GM06990 (cell line): ENCODE results near the gene PLIN4.

Experiments
- DNase-seq: peaks from one replicate; pipeline ENCODE4 v3.0.0-alpha.2; 2011; ENCODE audit not compliant: insufficient read length; ENCODE audit errors: extremely low read depth
- H3K27me3 ChIP-seq: replicated peaks from 2 replicates; pipeline ENCODE4 v1.6.0; 2011; ENCODE audit warnings: low read length; ENCODE audit not compliant: control insufficient read depth, insufficient read depth
- H3K36me3 ChIP-seq: 2 replicates; pipeline ENCODE4 v1.5.1; 2011; ENCODE audit warnings: low read length; ENCODE audit not compliant: control insufficient read depth, insufficient read depth
- H3K4me3 ChIP-seq: replicated peaks from 2 replicates; pipeline ENCODE4 v1.5.1; 2011; ENCODE audit warnings: low read depth, mild to moderate bottlenecking, control low read depth, low read length
- TF ChIP-seq, protein P1 (sequence below): IDR thresholded peaks from 2 replicates; pipeline ENCODE4 v1.5.1; 2011; ENCODE audit warnings: low read length, control low read depth, mild to moderate bottlenecking, inconsistent platforms; ENCODE audit not compliant: insufficient read depth, poor library complexity, severe bottlenecking

Gene PLIN4

GRCh38 chr19:4455719-4456475, 62.4 kb downstream of the PLIN4 start:
- peaks cover 17% of the 10 kb centered on the region for H3K36me3 ChIP-seq
- H3K4me3 ChIP-seq, result peak overlapping the region; percentile 82
- TF ChIP-seq, protein P1, sequence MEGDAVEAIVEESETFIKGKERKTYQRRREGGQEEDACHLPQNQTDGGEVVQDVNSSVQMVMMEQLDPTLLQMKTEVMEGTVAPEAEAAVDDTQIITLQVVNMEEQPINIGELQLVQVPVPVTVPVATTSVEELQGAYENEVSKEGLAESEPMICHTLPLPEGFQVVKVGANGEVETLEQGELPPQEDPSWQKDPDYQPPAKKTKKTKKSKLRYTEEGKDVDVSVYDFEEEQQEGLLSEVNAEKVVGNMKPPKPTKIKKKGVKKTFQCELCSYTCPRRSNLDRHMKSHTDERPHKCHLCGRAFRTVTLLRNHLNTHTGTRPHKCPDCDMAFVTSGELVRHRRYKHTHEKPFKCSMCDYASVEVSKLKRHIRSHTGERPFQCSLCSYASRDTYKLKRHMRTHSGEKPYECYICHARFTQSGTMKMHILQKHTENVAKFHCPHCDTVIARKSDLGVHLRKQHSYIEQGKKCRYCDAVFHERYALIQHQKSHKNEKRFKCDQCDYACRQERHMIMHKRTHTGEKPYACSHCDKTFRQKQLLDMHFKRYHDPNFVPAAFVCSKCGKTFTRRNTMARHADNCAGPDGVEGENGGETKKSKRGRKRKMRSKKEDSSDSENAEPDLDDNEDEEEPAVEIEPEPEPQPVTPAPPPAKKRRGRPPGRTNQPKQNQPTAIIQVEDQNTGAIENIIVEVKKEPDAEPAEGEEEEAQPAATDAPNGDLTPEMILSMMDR, result no peak
- no peaks in the 10 kb centered on the region for H3K27me3 ChIP-seq
- no peak for DNase-seq

DNA sequence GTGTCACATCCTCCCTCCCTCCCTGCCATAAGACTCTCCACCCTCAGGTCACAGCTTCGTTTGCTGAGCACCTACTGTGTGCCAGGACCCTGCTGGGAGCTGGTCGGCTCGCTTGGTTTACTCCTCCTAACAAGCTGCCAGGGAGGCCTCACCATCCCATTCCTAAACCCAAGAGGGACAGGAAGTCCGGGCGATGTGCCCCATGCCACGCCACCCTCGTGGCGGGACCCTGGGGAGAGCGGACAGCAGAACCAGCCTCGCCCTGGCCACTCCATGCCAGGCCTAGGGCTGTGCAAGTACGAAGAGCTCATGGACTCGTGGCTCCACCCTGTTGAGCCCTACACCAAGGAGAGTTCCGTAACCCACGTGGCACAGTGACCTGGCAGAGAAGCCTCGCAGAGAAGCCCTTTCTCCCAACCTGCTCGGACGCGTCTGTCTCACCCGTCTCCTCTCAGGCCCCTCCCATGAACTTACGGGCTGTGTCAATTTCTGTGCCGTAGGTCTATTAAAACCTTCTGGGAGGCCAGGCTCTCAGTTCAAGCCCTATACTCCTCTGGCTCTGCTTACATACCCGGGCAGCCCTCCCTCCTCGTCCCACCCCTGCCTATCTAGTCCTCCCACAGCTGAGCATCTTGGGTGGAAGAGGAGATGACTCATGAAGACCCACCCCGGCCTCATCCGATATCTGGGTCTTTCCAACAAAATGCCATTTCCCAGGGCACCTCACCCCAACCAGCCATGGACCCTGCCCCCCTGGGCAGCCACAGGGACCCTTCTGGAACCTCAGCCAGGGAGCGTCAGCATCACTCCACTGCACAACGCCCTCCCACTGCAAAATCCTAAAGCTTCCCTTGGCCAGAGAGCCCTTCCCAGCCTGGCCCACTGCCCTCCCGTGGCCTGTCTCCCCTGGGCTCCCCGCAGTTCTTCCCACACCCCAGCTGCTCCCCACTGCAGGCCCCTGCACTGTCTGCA, 63.3 kb downstream of the PLIN4 start:
- TF ChIP-seq, protein P1, result no peak
- no peak for DNase-seq
- H3K4me3 ChIP-seq, result no peak overlapping the region
- H3K36me3 ChIP-seq, result peaks cover 17% of the 10 kb centered on the region
- H3K27me3 ChIP-seq, result no peaks in the 10 kb centered on the region

DNA sequence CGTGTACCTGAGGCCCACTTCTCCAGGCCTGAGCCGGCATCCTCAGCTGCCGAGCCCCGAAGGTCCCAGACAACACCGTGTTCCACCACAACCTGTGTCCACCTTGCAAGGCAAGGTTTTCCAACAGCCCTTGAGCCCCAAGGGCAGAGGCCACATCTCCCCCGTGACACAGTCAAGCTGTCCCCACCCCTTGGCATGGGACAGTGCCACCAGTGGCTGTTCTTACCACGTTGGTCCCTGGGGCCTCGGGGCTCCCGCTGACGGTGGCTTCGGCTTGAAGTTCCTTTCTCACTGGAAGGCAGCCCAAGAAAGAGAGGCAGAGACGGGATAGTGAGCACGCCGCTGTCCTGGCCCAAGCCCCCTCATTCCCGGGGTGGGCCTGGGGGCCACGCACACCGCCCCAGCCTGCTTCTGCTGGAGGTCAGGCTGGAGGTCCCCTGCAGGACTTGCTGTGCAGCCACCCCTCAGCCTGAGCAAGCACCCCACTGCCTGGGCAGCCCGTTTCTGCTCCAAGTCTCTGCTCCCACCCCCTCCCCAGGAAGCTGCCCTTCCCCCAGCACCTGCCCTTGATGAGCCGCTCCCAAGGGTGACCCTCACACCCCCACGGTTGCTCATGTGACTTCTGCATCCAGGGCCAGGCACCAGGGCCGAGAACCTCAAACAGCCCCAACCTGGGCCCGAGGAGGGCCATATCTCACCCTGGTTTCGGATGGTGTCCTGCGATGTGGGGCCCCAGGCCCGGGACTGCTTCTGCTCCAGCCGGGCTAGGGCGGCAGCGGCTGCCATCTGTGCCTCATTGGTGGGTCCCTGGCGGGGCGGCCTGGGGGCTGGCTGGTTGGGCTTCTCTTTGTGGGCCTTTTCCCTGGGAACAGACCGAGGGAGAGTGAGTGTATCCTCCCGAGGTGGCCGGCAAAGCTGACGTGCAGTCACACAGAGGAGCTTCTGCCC, 64.8 kb downstream of the PLIN4 start:
- TF ChIP-seq, protein P1, result no peak
- Histone ChIP-seq H3K4me3 (no peak overlapping the region), H3K27me3 (no peaks in the 10 kb centered on the region), H3K36me3 (peaks cover 27% of the 10 kb centered on the region)
- no peak for DNase-seq

- no peaks in the 10 kb centered on the region for H3K27me3 ChIP-seq
- TF ChIP-seq, protein P1, result no peak
- no peak for DNase-seq
- H3K36me3 ChIP-seq, result peaks cover 33% of the 10 kb centered on the region
- no peak overlapping the region for H3K4me3 ChIP-seq
Measured at GRCh38 chr19:4452230-4452990, 65.9 kb downstream of the PLIN4 start.
